Lower leg skin (tissue), 4 donors: Measurements from ENCODE around the gene CDV3. TPM values are rescaled to one million over a fixed set of nuclear protein-coding genes. Genes with fewer than 3 reads are reported as not detected.

ENCODE experiments used
- DNase-seq, 2 donors: peaks; one replicate each; pipeline ENCODE4 v3.0.0-alpha.2; 2019; ENCODE audit warnings: low spot score in 2 of 2
- H3K4me3 ChIP-seq: fragments of 200-600 bp; sonication (generic); 2 replicates; pipeline ENCODE4 v1.5.1; 2017; ENCODE audit warnings: mild to moderate bottlenecking, low read depth; ENCODE audit not compliant: poor library complexity, severe bottlenecking
- CTCF ChIP-seq, 3 donors: fragments of 450-650 bp; IDR thresholded peaks; one replicate each; pipeline ENCODE4 v1.5.1; 2016; ENCODE audit warnings: antibody characterized with exemption in 3 of 3, mild to moderate bottlenecking in 3 of 3, moderate library complexity in 2 of 3
- POLR2A ChIP-seq, 2 donors: fragments of 450-650 bp; IDR thresholded peaks; one replicate each; pipeline ENCODE4 v1.6.1; 2016 to 2017; ENCODE audit warnings: antibody characterized with exemption in 2 of 2, mild to moderate bottlenecking in 1 of 2, moderate library complexity in 1 of 2
- WGBS, 2 donors: methylation state at CpG; one replicate each; pipeline ENCODE4 v1.1.5; 2018; 5-methylcytosine and 5-hydroxymethylcytosine counted together
- intact Hi-C: fragments of 100-400 bp; cut with DNase I; formaldehyde crosslinking; loops from one replicate; pipeline ENCODE4 v1.15.0; 2023; ENCODE audit warnings: low total_unique reads
- total RNA-seq, 4 donors: library from RNA; depleted of rRNA; stranded (reverse); fragments of >200 nt; gene quantifications; one replicate each; pipeline ENCODE4 v1.1.0, GENCODE V29; 2016

CDV3 gene
- total RNA-seq, 4 donors from 2014 or later: 84.1 to 113 (median 103) TPM

- intact Hi-C loops: no loop called here
- no peak for TF ChIP-seq POLR2A (IDR thresholded peaks at IDR 0.05)
- no peak for TF ChIP-seq CTCF (IDR thresholded peaks at IDR 0.05)
- WGBS, 2 donors: 74 to 87% methylated on average over 5 of the region's 5 CpGs
- H3K4me3 ChIP-seq: no peak overlapping the region
- no peak for DNase-seq
These were observed 19.4 kb downstream of the CDV3 start for GRCh38 chr3:133592843-133593242.

- WGBS, 2 donors: 82 to 83% methylated on average over 2 of the region's 2 CpGs
- no peak for DNase-seq
- TF ChIP-seq CTCF (IDR thresholded peaks at IDR 0.05): no peak
- TF ChIP-seq POLR2A (IDR thresholded peaks at IDR 0.05): no peak
These were observed 19.8 kb downstream of the CDV3 start for GRCh38 chr3:133593243-133593642.

GRCh38 chr3:133595341-133595740, 21.9 kb downstream of the CDV3 start:
- TF ChIP-seq POLR2A (IDR thresholded peaks at IDR 0.05): no peak
- TF ChIP-seq CTCF (IDR thresholded peaks at IDR 0.05): no peak
- intact Hi-C loops: no loop called here
- 48 to 68% methylated on average over 1 of the region's 1 CpG for WGBS, 2 donors
- no peak overlapping the region for H3K4me3 ChIP-seq
- no peak for DNase-seq

More at GRCh38 chr3:133593243-133593642, 19.8 kb downstream of the CDV3 start:
- intact Hi-C loops: no loop called here
- no peak overlapping the region for H3K4me3 ChIP-seq

- no peak for DNase-seq
- intact Hi-C loops: no loop called here
- 91 to 93% methylated on average over 3 of the region's 3 CpGs for WGBS, 2 donors
- H3K4me3 ChIP-seq: no peak overlapping the region
- TF ChIP-seq CTCF (IDR thresholded peaks at IDR 0.05) (no peak), POLR2A (IDR thresholded peaks at IDR 0.05) (no peak)
These were observed 24.9 kb downstream of the CDV3 start for GRCh38 chr3:133598405-133598804.

- DNase-seq: no peak
- intact Hi-C loops: no loop called here
- no peak overlapping the region for H3K4me3 ChIP-seq
- TF ChIP-seq POLR2A (IDR thresholded peaks at IDR 0.05) (no peak), CTCF (IDR thresholded peaks at IDR 0.05) (no peak)
- WGBS, 2 donors: 88 to 89% methylated on average over 2 of the region's 2 CpGs
These were observed 25.8 kb downstream of the CDV3 start for GRCh38 chr3:133599280-133599679.

GRCh38 chr3:133600572-133601081, 27.1 kb downstream of the CDV3 start:
- DNase-seq: no peak
- H3K4me3 ChIP-seq: no peak overlapping the region
- 91 to 98% methylated on average over 1 of the region's 1 CpG for WGBS, 2 donors
- TF ChIP-seq POLR2A (IDR thresholded peaks at IDR 0.05) (no peak), CTCF (IDR thresholded peaks at IDR 0.05) (no peak)
- intact Hi-C loops: no loop called here
